ENCODE data around the gene DCUN1D3. TPM values are rescaled to one million over a fixed set of nuclear protein-coding genes. Genes with fewer than 3 reads are reported as not detected.
"Not testable (repeated sequence)": the region's sequence is repeated elsewhere in the genome, so short reads cannot be mapped to it uniquely, and the experiment has no call there.

The DCUN1D3 gene
- total RNA-seq, 1 donor, result 4.6 TPM

- no peak for DNase-seq (ENCODE audit: low read depth in 2 of 3, low spot score in 2 of 3)
These were observed 33.4 kb downstream of the DCUN1D3 start for GRCh38 chr16:20866801-20867200.

DNA sequence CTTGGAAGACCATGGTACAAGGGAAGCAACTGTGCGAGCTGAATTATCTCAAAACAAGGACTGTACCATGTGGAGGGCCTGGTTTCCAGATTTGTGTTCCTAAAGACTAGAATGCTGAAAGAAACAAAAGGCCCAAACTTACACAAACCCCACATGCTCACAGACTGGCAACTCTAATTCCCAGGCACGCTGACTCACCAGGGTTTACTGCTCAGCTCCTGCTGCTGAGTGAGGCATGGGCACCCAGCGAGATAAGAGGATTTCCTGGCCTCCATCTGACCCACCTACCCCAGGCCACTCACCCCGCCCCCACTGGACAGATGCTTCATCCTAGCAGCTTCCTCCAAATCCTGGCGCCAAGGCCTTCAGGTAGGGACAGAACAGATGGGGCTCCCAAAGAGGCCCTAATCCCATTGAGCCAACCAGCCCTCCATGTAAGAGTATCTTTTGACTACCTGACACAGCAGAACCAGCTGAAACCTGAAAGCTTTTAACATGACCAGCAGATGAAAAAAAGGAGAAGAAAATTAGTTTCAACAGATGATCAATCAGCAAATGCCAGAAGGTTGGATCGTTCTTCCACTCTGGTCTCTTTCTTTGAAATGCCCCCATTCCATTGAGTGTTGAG, 33.9 kb downstream of the DCUN1D3 start:
- peak in 1 of 3 donors; percentile 17 for DNase-seq (ENCODE audit: low read depth in 2 of 3, low spot score in 2 of 3)

DNA sequence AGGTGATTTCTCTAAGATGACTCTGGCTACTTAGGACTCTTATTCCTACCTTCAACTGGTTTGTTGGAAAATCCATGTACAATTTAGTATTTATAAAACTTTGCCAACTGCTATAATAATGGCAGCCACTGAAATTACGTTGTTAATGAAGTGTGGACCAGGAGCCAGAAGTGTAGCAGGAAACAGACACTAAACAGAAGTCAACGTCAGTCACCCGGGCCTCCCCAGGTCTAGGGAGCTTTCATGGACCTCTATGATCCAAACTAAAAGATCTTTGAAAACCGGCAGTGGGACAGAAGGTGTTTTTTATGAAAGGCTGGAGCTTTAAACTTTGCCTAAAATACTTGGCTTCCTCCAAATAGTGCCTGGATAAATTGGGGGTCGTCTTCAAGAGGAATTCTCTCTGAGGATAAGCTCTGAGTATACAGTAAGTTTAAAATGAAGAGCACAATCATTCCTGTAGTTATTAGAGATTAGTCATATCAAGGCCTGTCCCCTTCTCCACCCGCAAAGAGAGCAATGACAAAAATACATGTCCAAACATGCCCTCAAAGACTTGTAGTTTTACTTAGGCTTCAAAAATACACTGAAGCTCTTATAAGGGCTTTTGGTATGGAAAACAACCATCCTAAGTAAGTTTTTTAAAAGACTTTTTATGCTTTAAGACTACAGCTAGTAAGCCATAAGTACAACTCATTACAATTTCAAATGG, 34.6 kb downstream of the DCUN1D3 start:
- no peak for DNase-seq (ENCODE audit: low read depth in 2 of 3, low spot score in 2 of 3)

- DNase-seq (ENCODE audit: low read depth in 2 of 3, low spot score in 2 of 3), result not testable (repeated sequence)
These were observed 35.8 kb downstream of the DCUN1D3 start for GRCh38 chr16:20864376-20864775.

GRCh38 chr16:20862162-20862960, 37.8 kb downstream of the DCUN1D3 start:
- no peak for DNase-seq (ENCODE audit: low read depth in 2 of 3, low spot score in 2 of 3)

DNA sequence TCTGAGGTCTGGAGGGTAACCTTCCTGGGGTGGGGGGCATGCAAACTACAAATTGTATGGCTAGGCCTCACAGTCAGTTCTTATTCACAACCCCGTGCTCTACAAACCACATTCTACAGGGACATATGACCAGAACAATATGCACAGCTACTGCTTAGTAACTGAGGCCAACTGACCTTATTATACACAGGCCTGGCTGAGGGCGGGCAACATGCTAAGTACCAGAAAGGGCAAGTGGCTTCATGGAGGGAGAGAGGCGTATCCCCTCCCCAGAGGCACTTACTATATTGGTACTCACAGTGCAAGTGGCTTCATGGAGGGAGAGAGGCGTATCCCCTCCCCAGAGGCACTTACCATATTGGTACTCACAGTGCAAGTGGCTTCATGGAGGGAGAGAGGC, 39.2 kb downstream of the DCUN1D3 start:
- DNase-seq (ENCODE audit: low read depth in 2 of 3, low spot score in 2 of 3), result not testable (repeated sequence)

DNA sequence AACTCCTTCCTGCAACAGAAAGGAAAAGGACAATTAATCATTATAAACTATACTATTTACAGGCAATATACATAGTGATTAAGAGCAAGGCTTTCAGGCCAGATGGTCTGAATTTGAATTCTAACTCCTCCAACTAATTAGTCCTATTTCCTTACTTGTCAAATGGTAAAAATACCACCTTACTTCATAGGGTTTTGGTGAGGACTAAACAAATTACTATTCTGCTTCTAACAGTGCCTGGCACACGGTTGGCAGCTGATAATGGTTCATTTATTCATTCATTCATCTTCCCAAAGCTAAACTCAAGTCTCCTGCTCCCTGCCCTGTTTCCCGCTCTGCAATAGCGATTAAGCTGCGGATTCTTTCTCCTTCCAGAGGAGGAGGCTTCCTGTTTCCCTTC, 39.8 kb downstream of the DCUN1D3 start:
- DNase-seq (ENCODE audit: low read depth in 2 of 3, low spot score in 2 of 3), result no peak

DNA sequence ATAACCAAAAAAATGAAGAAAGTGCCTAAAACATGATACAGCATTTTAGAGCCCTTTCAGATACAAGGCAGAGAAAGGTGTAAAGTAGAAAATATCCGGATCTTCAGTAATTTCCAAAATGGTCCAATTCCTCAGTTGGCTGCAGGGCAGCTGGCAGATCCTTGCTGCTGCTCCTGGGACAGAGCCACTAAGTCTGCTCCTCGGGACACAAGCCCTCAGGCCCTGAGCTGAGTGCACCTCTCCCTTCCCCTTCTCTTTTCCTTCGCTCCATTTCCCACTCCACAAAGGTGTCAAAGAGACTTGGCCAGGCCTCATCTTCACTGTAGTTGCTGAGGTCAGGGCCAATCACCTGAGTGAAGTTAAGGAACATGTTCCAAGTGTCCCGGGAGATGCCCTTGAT, 40.5 kb downstream of the DCUN1D3 start:
- DNase-seq (ENCODE audit: low read depth in 2 of 3, low spot score in 2 of 3), result no peak

DNA sequence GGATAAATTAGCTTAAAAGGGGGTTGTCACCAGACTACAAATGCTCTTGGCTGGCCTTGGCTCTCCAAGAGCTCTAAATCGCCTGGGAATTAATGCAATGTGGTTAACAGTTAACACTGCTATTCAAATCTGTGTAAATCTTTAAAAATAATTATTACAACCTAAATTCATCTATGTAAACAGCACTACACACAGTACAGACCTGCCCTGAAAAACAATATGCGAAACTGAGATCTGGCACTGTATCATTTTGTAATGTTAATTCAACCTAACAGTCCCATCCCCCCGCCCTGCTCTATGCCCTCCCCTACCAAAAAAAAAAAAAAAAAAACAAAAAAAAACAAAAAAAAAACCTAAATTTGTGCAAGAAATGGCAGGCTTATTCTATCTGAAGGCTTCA, 40.9 kb downstream of the DCUN1D3 start:
- DNase-seq (ENCODE audit: low read depth in 2 of 3, low spot score in 2 of 3), result no peak

DNA sequence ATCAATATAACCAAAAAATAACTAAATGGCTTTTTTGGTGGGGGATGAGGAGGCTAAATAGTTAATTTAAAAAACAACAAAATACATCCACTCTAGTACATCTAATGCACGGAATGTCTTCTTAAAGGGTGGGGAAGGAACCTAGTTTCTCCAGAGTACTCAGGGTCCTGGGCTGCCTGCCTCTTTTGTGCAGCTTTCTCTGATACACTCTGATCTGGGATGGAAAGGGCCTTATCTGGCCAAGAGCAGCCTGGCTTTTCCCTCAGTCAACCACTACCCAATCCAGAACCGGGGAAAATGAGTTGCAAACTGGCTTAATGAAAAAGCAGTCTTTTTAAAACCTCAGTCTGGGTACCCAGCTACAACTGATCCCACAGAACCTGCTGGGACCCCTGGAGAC, 42.9 kb downstream of the DCUN1D3 start:
- DNase-seq (ENCODE audit: low read depth in 2 of 3, low spot score in 2 of 3), result no peak

GRCh38 chr16:20854963-20855362, 45.2 kb downstream of the DCUN1D3 start:
- no peak for DNase-seq (ENCODE audit: low read depth in 2 of 3, low spot score in 2 of 3)

DNA sequence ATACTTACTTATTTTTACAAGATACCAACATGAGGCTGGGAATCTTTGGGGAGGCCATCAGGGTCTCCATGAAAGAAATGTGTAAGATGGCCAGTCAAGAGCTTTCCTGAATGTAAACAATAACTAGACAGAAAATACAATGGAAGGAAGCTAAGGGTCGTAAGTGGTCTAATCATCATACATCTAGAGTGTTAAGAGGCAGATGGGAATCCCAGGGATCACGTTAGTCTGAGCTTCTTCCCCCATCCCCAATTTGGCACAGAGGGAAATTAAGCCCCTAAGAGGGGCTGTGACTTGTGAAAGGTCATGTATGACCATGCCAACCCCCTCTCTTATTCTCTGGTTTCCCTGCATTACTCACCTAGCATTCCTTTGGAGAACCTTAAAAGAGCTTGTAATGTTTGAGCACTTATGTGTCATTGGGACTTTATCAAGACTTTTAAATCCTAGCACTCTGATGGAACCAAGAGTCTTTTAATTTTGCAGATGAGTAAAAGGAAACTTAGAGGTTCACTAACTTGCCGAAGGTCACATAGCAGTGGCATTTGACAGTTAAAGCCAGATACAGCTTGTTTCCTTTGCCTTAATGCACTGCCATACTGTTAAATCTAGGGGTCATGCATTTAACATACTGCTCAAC, 46.1 kb downstream of the DCUN1D3 start:
- DNase-seq (ENCODE audit: low read depth in 2 of 3, low spot score in 2 of 3), result no peak

DNA sequence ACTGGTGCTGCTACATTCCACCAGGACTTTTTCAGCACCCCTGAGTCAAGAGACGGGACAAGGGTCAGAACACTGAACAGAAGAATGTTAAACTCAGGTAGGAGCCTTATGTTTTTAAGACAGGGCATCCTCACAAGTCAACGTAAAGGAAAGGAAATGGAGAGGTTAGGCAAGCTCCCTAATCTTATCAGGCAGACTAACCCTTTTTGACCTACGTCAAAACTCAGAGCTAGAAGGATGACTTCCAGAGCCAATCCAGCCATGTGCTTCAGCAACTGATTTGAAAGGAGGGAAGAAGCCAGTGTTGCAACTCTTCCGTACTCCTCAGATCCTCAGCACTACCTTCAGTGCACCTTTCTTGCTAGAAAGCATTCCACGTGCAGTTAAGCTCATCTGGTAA, 47.0 kb downstream of the DCUN1D3 start:
- no peak for DNase-seq (ENCODE audit: low read depth in 2 of 3, low spot score in 2 of 3)

DNA sequence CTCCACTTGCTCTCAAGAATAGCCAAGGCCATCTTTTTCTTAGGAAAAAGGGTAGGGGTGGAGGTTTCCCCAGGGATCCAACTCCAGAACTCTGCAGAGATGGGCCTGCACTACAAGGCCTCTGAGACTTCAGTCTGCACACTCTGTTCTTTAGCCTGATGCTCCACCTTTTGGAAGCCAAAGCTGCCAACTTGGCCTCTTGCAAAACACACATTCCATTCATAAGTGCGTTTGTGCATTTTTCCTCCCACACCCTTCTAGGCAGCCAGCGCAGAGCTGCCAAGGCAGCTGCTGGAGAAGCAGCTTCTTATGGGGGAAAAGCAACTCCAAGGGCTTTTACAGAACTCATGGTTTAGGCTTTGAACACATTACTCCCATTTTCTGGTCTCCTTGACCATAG, 48.6 kb downstream of the DCUN1D3 start:
- no peak for DNase-seq (ENCODE audit: low read depth in 2 of 3, low spot score in 2 of 3)

- no peak for DNase-seq (ENCODE audit: low read depth in 2 of 3, low spot score in 2 of 3)
These were observed 49.2 kb downstream of the DCUN1D3 start for GRCh38 chr16:20850981-20851380.

GRCh38 chr16:20849589-20850390, 50.4 kb downstream of the DCUN1D3 start:
- DNase-seq (ENCODE audit: low read depth in 2 of 3, low spot score in 2 of 3), result peak; percentile 31 to 74 (median 43)

- peak in 1 of 3 donors; percentile 44 for DNase-seq (ENCODE audit: low read depth in 2 of 3, low spot score in 2 of 3)
These were observed 52.6 kb downstream of the DCUN1D3 start for GRCh38 chr16:20847550-20847949.

DNA sequence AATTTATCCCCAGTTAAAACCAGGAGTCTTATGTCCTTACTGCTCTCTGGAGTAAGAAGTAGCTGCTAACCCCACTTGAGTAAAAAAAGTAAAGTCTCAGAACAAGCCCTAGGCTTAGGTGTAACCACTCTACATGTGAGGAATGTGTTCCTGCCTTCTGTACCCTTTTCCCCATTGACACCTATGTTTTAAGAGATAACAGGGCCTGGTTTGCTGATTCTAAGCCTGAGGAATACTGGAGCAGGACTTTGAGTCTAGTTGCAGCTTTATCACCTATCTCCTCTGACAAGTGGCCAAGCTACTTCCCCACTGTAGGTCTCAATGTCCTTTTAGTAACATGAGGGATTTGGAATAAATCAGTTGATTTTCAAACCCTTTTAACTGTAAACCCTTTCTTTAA, 53.6 kb downstream of the DCUN1D3 start:
- no peak for DNase-seq (ENCODE audit: low read depth in 2 of 3, low spot score in 2 of 3)

GRCh38 chr16:20846030-20846429, 54.1 kb downstream of the DCUN1D3 start:
- no peak for DNase-seq (ENCODE audit: low read depth in 2 of 3, low spot score in 2 of 3)

DNA sequence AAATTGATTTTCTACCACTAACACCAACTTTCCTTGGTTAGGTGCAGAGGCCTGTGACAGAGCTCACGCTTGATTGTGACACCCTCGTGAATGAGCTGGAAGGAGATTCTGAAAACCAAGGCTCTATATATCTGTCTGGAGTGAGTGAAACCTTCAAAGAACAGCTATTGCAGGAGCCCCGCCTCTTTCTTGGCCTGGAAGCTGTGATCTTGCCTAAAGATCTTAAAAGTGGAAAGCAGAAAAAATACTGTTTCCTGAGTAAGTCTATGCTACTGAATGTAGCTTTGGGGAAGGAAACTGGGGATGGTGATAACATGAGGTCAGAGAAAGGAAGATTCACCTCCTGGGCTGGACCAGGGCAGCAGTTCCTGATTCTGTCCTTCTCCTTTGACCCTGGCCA, 55.6 kb downstream of the DCUN1D3 start:
- DNase-seq (ENCODE audit: low read depth in 2 of 3, low spot score in 2 of 3), result peak in 2 of 3 donors; percentile 30 to 47
